ENCODE data around the gene BCCIP.

- TF ChIP-seq, protein P1, sequence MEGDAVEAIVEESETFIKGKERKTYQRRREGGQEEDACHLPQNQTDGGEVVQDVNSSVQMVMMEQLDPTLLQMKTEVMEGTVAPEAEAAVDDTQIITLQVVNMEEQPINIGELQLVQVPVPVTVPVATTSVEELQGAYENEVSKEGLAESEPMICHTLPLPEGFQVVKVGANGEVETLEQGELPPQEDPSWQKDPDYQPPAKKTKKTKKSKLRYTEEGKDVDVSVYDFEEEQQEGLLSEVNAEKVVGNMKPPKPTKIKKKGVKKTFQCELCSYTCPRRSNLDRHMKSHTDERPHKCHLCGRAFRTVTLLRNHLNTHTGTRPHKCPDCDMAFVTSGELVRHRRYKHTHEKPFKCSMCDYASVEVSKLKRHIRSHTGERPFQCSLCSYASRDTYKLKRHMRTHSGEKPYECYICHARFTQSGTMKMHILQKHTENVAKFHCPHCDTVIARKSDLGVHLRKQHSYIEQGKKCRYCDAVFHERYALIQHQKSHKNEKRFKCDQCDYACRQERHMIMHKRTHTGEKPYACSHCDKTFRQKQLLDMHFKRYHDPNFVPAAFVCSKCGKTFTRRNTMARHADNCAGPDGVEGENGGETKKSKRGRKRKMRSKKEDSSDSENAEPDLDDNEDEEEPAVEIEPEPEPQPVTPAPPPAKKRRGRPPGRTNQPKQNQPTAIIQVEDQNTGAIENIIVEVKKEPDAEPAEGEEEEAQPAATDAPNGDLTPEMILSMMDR (IDR thresholded peaks at IDR 0.05): no peak
- TF ChIP-seq POLR2A (IDR thresholded peaks at IDR 0.05): no peak
Observed at GRCh38 chr10:125823663-125824251, 411 bp downstream of the BCCIP start.
